GM19455 (cell line): ENCODE results near the gene ESYT2.
"Not testable (repeated sequence)": the region's sequence is repeated elsewhere in the genome, so short reads cannot be mapped to it uniquely, and the experiment has no call there.

Experiments used
- ATAC-seq: cut with Tn5 transposase; IDR thresholded peaks from one replicate; pipeline ENCODE4 v1.9.1; 2021; ENCODE audit not compliant: unreplicated experiment

ESYT2 gene

GRCh38 chr7:158727690-158728089 is 101.6 kb downstream of the ESYT2 start:
- ATAC-seq, result no peak

GRCh38 chr7:158726277-158726807 is 103.0 kb downstream of the ESYT2 start:
- ATAC-seq, result no peak

- ATAC-seq, result no peak
These were observed 103.9 kb downstream of the ESYT2 start for GRCh38 chr7:158725506-158725800.

DNA sequence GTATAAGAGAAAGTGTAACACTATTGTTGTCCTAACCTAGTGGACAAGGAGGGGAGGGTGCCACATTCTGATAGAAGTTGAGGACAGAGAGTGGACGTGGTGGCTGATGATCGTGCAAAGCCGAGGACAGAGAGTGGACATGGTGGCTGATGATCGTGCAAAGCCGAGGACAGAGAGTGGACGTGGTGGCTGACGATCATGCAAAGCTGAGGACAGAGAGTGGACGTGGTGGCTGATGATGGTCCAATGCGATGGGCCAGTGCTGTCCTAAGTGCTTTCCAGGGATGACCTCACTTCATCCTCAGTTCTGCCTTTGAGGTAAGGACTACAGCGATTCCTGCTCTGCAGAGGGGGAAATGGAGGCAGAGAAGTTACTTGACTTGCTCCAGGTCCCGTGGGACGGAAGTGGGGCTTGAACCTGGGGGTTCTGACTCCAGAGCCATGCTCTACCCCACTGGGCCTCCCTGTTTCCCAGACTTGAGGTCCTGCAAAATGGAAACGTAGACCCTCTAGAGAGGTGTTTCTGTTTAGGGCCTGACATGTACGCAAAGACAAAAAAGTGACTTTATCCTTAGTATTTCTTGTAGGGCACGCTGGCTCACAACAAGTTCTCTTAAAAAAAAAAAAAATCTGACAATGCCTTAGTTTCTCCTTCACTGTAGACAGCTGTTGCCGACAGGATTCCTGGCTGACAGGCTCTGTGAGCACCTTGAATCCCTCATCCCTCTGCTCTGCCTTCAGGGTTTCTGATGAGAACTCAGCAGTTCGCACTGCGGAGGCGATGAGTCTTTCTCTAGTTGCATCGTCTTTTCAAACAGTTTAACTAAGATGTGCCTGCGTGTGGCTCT is 104.4 kb downstream of the ESYT2 start:
- no peak for ATAC-seq

DNA sequence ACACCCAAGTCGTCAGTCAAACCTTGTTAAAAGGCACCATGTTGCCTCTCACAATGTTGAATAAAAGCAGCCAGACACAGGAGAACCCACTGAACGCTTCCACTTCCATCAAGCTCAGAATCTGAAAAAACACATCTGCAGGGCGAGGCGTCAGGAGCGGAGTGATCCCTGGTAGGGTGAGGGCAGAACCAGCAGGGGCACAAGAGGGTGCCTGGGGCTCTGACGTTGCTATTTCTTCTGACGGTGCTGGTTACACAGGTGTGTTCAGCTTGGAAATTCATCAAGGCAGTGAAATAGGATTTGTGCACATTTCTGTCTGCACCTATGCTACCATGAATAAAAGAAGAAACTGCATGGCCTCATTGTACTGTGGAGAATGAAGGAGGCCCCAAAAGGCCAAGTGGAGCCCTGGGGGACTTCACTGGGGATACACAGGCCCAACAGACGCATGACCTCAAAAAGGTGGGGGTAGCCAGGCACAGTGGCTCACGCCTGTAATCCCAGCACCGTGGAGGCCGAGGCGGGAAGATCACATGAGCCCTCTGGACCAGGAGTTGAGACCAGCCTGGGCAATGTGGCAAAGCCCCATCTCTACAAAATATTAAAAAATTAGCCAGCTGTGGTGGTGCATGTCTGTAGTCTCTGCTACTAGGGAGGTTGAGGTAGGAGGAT is 105.5 kb downstream of the ESYT2 start:
- no peak for ATAC-seq

GRCh38 chr7:158723266-158723665 is 106.0 kb downstream of the ESYT2 start:
- no peak for ATAC-seq

- ATAC-seq, result no peak
These were observed 106.6 kb downstream of the ESYT2 start for GRCh38 chr7:158722574-158723237.

- no peak for ATAC-seq
These were observed 109.2 kb downstream of the ESYT2 start for GRCh38 chr7:158720112-158720511.

GRCh38 chr7:158716802-158717201 is 112.5 kb downstream of the ESYT2 start:
- no peak for ATAC-seq

- no peak for ATAC-seq
These were observed 118.6 kb downstream of the ESYT2 start for GRCh38 chr7:158710651-158711102.

GRCh38 chr7:158707610-158708009 is 121.7 kb downstream of the ESYT2 start:
- ATAC-seq, result no peak

DNA sequence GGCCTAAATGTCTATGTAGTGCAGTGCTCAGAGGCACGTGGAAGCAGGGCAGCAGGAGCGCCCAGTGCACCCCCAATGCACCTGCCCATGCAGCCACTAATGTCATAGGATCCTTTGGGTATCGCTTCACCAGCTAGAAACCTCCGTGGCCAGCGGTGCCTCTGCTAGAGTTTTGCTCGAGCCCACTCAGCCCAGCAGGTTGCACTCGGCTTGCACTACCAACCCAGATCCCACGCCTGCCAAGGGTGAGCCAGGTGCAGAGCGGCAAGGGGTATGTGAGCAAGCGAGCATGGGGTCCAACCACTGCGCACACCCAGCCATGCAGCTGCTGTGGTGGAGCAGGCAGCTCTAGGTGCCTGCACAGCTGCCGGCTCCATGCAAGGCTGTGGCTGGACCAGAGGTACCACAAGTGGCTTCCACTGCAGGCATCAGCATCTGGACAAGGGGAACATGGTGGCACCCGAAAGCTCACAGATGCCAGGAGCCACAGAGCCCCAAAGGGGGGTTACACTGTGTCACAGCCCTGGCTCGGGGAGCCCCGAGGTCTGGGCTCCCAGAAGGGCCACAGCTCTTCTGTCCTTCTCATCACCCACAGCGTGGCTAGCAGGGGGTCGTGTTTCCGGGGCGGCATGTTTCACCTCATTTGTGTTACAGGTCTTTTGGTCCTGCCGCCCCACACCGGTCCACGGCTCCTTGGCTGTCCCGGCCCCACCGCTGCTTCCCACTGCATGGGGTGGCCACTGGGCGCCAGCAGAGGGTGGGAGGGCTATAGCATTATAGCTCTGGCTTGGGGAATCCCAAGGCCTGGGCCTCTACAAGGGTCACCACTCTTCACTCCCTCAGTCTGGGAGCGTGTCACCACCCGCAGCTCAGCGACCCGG is 122.4 kb downstream of the ESYT2 start:
- ATAC-seq, result no peak

- ATAC-seq, result no peak
These were observed 123.0 kb downstream of the ESYT2 start for GRCh38 chr7:158706273-158706704.

GRCh38 chr7:158705234-158705850 is 124.0 kb downstream of the ESYT2 start:
- peak; percentile 21 for ATAC-seq

- peak; percentile 95 for ATAC-seq
These were observed 124.6 kb downstream of the ESYT2 start, which contains the start of gene NCAPG2 for GRCh38 chr7:158704524-158705233. Gene NCAPG2 (minus strand): TSS chr7:158704804. CDS start chr7:158701899, 2,905 bp downstream.

DNA sequence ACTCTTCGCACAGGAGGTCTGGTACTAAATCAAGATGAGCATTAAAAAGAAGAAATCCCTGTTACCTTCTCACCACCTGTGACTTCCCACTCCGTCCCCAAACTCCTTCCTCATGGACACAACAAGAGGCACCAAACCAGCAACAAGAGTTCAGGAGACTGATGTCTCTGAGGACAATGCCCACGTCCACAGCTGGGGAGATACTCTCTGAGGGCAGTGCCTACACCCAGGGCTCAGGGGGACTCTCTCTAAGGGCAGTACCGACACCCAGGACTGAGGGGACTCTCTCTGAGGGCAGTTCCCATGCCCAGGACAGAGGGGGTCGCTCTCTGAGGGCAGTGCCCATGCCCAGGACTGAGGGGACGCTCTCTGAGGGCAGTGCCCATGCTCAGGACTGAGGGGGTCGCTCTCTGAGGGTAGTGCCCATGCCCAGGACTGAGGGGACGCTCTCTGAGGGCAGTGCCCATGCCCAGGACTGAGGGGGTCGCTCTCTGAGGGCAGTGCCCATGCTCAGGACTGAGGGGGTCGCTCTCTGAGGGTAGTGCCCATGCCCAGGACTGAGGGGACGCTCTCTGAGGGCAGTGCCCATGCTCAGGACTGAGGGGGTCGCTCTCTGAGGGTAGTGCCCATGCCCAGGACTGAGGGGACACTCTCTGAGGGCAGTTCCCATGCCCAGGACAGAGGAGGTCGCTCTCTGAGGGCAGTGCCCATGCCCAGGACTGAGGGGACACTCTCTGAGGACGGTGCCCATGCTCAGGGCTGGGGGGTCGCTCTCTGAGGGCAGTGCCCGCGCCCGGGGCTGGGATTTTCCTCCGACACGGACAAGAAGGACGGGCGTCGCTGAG is 125.4 kb downstream of the ESYT2 start:
- not testable (repeated sequence) for ATAC-seq

- no peak for ATAC-seq
These were observed 126.4 kb downstream of the ESYT2 start for GRCh38 chr7:158702944-158703343.

DNA sequence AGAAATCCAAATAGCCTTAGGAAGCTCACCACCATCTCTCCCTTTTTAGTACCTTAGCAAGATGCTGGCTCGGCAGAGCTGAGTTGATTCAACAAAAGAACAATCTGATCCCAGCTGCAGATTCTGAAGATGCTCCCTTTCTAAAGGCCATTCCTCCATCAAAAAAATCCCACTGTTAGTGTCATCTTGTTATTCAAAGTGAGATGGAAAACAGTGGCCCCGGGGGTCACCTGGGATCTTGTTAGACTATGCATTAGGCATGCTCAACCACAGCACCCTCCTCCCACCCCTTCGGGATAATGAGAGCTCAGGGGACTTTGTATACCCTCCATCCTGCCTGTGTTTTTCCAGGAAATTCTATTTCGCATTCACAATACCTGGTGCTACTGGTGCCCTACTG is 127.1 kb downstream of the ESYT2 start:
- no peak for ATAC-seq

DNA sequence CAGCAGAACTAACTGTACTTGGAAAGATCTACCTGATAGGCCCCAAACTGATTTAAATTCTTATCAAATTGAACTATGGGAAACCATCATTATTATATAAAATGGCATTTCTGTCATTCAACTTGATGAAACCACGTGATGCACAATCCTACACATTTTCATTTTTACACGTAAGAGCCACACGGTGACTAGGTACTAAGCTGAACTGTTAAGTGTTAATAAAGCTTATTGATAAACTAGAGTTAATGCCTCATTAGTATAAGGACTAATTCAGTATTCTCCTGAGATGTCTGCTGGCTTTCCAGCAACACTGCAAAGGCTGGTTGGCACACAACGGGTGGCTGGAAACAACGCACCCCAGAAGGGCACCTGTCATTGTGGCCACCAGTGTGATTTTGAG is 129.3 kb downstream of the ESYT2 start:
- ATAC-seq, result no peak
